ENCODE results near the gene PDPK1.

PDPK1 gene

DNA sequence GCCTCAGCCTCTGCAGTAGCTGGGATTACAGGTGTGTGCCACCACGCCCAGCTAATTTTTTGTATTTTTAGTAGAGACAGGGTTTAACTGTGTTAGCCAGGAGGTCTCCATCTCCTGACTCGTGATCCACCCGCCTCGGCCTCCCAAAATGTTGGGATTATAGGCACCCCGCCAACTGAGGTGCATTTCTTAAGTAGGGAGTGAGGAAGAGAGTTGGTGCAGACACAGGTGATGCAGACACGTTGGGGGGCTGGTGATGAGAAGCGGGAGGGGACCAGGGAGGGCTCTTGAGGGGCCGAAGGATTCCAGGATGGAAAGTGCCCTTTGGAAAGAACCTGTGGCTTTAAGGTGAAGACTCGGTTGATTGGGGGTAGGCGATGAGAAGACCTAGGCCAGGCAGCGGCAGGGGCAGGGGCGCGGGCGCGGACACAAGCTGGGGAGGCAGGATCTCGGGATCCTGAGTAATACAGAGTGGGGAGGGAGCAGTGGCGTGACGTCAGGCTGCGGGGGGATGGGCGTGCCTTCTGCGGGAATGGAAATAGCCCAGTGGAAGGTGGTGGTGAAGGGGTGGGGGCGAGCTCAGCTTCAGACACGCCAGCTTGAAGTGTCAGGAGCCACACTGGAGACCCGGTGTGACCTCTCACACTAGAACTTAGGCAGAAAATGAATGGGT lies 26.6 kb upstream of the PDPK1 start:
- Histone ChIP-seq H3K27ac (ENCODE audit: low read length) (no peak overlapping the region), H3K36me3 (ENCODE audit: control insufficient read depth, low read depth, low read length) (no peaks in the 10 kb centered on the region), H3K9ac (ENCODE audit: low read length) (no peak overlapping the region), H3K9me3 (ENCODE audit: control insufficient read depth, low read depth, low read length) (no peaks in the 10 kb centered on the region), H3K4me3 (ENCODE audit: low read length) (no peak overlapping the region), H3K4me1 (ENCODE audit: control insufficient read depth, low read depth, low read length) (peaks cover 4% of the 10 kb centered on the region), H3K27me3 (ENCODE audit: control insufficient read depth, insufficient read depth, low read length) (no peaks in the 10 kb centered on the region)

GRCh38 chr16:2511996-2512734 lies 25.7 kb upstream of the PDPK1 start:
- H3K4me1 ChIP-seq (ENCODE audit: control insufficient read depth, low read depth, low read length) = peaks cover 4% of the 10 kb centered on the region
- H3K4me3 ChIP-seq (ENCODE audit: low read length) = no peak overlapping the region
- H3K9me3 ChIP-seq (ENCODE audit: control insufficient read depth, low read depth, low read length) = no peaks in the 10 kb centered on the region
- no peaks in the 10 kb centered on the region for H3K36me3 ChIP-seq (ENCODE audit: control insufficient read depth, low read depth, low read length)
- no peak overlapping the region for H3K9ac ChIP-seq (ENCODE audit: low read length)
- no peak overlapping the region for H3K27ac ChIP-seq (ENCODE audit: low read length)
- no peaks in the 10 kb centered on the region for H3K27me3 ChIP-seq (ENCODE audit: control insufficient read depth, insufficient read depth, low read length)

- peaks cover 4% of the 10 kb centered on the region for H3K4me1 ChIP-seq (ENCODE audit: control insufficient read depth, low read depth, low read length)
- H3K27ac ChIP-seq (ENCODE audit: low read length) = peak overlapping the region; percentile 63
Measured at GRCh38 chr16:2512735-2513404, 25.0 kb upstream of the PDPK1 start.

DNA sequence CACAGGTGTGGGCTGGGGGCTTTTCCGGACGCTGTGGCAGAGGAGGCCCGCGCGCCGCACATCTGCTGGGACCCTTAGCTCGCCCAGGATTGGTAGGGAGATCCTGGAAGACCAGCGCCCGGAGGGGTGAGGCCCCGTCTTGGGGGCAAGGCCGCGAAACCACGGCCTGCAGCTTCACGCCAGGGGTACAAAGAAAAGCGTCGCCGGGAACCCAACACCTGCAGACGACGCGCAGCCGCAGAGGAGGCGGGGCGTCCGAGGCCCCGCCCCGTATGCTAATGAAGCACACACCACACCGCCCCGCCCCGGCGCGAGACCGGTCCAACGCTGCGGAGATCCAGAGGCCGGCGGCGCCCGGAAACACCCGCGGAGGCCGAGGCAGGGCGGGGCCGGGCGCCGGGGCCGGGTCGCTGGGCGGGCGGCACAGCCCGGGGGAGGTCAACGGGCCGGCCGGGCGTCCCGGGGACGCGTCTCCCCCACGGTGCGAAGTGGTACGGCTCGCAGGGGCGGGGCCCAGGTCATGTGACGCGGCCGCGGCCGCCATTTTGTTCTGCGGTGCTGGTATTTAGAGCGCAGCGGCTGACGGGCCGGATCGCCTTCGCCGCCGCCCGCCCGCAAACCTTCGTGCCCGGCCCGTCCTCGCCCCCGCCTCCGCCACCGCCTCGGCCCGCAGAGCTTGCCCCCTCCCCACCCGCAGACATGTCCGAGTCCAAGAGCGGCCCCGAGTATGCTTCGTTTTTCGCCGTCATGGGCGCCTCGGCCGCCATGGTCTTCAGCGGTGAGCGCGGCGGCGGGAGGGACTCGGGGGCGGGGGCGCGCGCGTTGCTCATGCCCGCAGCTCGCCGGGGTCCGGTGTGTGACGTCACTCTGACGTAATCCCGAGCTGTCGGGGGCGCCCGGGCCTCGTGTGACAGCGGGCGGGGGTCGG lies 24.2 kb upstream of the PDPK1 start, which contains the start of gene ATP6V0C:
ATP6V0C (plus strand) TSS at position 548 of the 928 bp plus-strand sequence; CDS start at position 700, 152 bp downstream.
- no peaks in the 10 kb centered on the region for H3K36me3 ChIP-seq (ENCODE audit: control insufficient read depth, low read depth, low read length)
- no peaks in the 10 kb centered on the region for H3K27me3 ChIP-seq (ENCODE audit: control insufficient read depth, insufficient read depth, low read length)
- H3K9me3 ChIP-seq (ENCODE audit: control insufficient read depth, low read depth, low read length) = no peaks in the 10 kb centered on the region
- H3K27ac ChIP-seq (ENCODE audit: low read length) = peak within 1 kb of the TSS; percentile 63
- H3K9ac ChIP-seq (ENCODE audit: low read length) = peak within 1 kb of the TSS; percentile 73
- H3K4me3 ChIP-seq (ENCODE audit: low read length) = peak within 1 kb of the TSS; percentile 72
- peaks cover 4% of the 10 kb centered on the region for H3K4me1 ChIP-seq (ENCODE audit: control insufficient read depth, low read depth, low read length)

More at GRCh38 chr16:2512735-2513404, 25.0 kb upstream of the PDPK1 start:
- H3K36me3 ChIP-seq (ENCODE audit: control insufficient read depth, low read depth, low read length) = no peaks in the 10 kb centered on the region
- H3K9ac ChIP-seq (ENCODE audit: low read length) = peak overlapping the region; percentile 73
- H3K4me3 ChIP-seq (ENCODE audit: low read length) = peak overlapping the region; percentile 72
- no peaks in the 10 kb centered on the region for H3K9me3 ChIP-seq (ENCODE audit: control insufficient read depth, low read depth, low read length)
- no peaks in the 10 kb centered on the region for H3K27me3 ChIP-seq (ENCODE audit: control insufficient read depth, insufficient read depth, low read length)

DNA sequence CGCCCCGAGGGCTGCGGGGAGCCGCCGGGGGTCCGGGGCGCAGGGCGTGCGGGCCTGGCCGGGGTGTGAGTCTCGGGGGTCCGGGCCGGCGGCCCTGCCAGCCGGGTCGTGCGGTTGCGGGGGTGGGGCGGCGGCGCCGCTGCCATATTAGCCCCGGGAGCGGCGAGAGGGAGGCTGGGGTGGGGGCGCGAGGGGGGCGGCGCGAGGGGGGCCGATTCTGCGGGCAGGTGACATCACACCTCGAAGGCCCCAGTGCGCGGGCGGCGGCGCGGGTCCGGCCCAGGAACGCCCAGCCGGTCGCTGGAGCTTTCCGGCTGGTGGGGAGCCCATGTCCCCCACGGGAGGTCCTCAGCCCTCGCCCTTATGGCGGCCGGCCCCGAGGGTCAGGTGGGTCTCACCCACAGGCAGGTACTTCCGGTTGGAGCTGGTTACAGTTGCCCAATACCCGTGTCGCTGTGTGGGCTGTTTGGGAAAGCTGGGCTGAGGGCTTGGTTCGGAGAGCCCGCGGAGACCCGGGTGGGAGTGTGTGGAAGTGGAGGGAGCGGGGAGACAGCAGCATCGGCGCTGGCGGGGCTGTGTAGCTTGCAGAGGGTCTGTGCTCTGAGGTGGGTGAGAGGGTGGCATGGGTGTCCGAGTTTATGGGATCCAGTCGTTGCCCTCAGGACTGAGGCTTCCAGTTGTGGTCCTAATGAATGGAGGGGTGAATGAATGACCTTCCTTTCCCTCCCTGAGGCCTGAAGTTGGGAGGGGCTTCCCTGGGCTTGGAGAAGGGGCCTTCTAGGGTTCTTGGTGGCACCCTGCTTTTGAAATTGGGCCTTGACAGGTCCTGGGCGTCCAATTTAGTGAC lies 23.3 kb upstream of the PDPK1 start:
- H3K27me3 ChIP-seq (ENCODE audit: control insufficient read depth, insufficient read depth, low read length) = no peaks in the 10 kb centered on the region
- peak overlapping the region; percentile 72 for H3K4me3 ChIP-seq (ENCODE audit: low read length)
- H3K9ac ChIP-seq (ENCODE audit: low read length) = peak overlapping the region; percentile 55
- no peaks in the 10 kb centered on the region for H3K9me3 ChIP-seq (ENCODE audit: control insufficient read depth, low read depth, low read length)
- no peak overlapping the region for H3K27ac ChIP-seq (ENCODE audit: low read length)
- H3K36me3 ChIP-seq (ENCODE audit: control insufficient read depth, low read depth, low read length) = no peaks in the 10 kb centered on the region
- H3K4me1 ChIP-seq (ENCODE audit: control insufficient read depth, low read depth, low read length) = peaks cover 4% of the 10 kb centered on the region

- Histone ChIP-seq H3K27ac (ENCODE audit: low read length) (no peak overlapping the region), H3K4me1 (ENCODE audit: control insufficient read depth, low read depth, low read length) (peaks cover 4% of the 10 kb centered on the region), H3K9ac (ENCODE audit: low read length) (peak overlapping the region; percentile 55), H3K36me3 (ENCODE audit: control insufficient read depth, low read depth, low read length) (no peaks in the 10 kb centered on the region), H3K27me3 (ENCODE audit: control insufficient read depth, insufficient read depth, low read length) (no peaks in the 10 kb centered on the region), H3K4me3 (ENCODE audit: low read length) (peak overlapping the region; percentile 72), H3K9me3 (ENCODE audit: control insufficient read depth, low read depth, low read length) (no peaks in the 10 kb centered on the region)
Measured at GRCh38 chr16:2515180-2515851, 22.5 kb upstream of the PDPK1 start.

GRCh38 chr16:2516391-2517240 lies 21.2 kb upstream of the PDPK1 start:
- Histone ChIP-seq H3K4me1 (ENCODE audit: control insufficient read depth, low read depth, low read length) (peaks cover 10% of the 10 kb centered on the region), H3K36me3 (ENCODE audit: control insufficient read depth, low read depth, low read length) (no peaks in the 10 kb centered on the region), H3K9ac (ENCODE audit: low read length) (no peak overlapping the region), H3K9me3 (ENCODE audit: control insufficient read depth, low read depth, low read length) (no peaks in the 10 kb centered on the region), H3K27me3 (ENCODE audit: control insufficient read depth, insufficient read depth, low read length) (no peaks in the 10 kb centered on the region), H3K27ac (ENCODE audit: low read length) (no peak overlapping the region), H3K4me3 (ENCODE audit: low read length) (no peak overlapping the region)

GRCh38 chr16:2517954-2518605 lies 19.7 kb upstream of the PDPK1 start:
- Histone ChIP-seq H3K9ac (ENCODE audit: low read length) (no peak overlapping the region), H3K27me3 (ENCODE audit: control insufficient read depth, insufficient read depth, low read length) (no peaks in the 10 kb centered on the region), H3K9me3 (ENCODE audit: control insufficient read depth, low read depth, low read length) (no peaks in the 10 kb centered on the region), H3K36me3 (ENCODE audit: control insufficient read depth, low read depth, low read length) (peaks cover under 1% of the 10 kb centered on the region), H3K4me3 (ENCODE audit: low read length) (no peak overlapping the region), H3K27ac (ENCODE audit: low read length) (no peak overlapping the region), H3K4me1 (ENCODE audit: control insufficient read depth, low read depth, low read length) (peaks cover 6% of the 10 kb centered on the region)

Measured in iPS-18a (cell line).